GM18517 (cell line): ENCODE data around the gene UFD1.

Experiments
- ATAC-seq: cut with Tn5 transposase; IDR thresholded peaks from one replicate; pipeline ENCODE4 v1.9.1; 2021; ENCODE audit warnings: mild to moderate bottlenecking, moderate library complexity; ENCODE audit not compliant: unreplicated experiment

The UFD1 gene

DNA sequence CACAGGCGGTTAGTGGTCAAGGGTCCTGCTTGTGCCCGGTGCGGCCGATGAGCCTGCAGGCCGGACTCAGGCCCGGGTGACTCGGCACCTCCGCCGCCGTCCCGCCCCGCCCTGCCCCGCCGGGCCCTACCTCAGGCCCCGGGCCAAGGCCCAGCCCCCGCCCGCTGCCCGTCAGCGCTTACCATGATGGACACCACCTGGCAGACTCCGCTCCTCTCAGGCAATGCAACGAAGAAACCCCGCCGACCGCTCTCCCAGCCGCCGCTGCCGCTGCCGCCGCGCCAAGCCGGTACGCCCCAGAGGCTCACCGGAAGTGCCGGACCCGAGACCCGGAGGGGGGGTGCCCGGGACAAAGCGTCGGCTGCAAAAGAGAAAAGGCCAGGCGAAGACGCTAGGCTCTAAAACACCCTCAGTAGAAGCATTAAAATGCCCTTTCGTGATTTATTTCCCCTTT is at the start of gene UFD1:
Gene UFD1, minus strand, starts transcription at position 293 of the 454 bp plus-strand sequence. Its CDS starts 108 bp downstream, at position 185.
- peak; percentile 41 for ATAC-seq

DNA sequence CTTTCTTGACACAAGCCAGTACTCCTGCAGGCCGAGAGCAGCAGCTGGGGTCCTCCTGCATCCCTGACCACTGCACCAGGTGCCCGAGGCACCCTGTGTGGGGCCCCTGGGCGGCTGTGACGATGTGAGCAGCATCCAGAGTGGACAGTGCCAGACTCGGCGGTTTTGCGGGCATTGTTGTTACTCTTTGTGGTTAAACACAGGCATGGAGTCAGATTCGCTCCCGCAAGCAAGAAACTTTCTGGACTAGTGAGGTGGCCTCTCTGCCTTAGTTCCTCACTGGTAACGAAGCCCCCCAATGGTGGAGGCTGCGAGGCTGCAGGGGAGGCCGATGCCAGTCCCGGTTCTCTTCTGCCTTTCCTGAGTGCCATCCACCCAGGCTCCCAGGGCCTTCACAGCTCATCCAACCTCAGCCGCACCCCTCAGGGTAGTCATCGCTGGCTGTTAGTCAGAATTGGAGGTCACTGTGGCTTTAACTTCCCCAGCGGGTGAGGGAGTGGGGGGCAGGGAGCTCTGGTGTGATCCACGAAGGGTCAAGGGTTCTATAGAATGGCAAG is 48.9 kb upstream of the UFD1 start:
- no peak for ATAC-seq

DNA sequence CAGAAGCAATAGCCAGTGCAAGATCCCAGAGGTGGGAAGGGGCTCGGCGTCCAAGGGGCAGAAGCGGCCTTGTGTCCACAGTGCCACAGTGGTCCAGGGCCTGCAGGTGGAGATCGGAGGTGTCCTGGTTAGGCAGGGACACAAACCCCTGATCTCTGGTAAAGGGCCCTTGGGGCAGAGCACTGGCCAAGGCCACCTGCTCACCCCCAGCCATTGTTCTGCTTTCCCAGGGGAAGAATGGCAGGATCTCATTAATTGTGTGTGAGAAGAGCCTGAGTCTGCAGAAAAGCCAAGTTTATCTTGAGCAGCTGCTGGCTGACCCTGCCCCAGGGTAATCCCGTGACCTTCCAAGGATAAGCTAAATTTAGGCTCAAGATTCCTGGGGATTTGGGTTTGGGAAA is 48.3 kb upstream of the UFD1 start:
- ATAC-seq: no peak

GRCh38 chr22:19526702-19527111 is 47.7 kb upstream of the UFD1 start:
- no peak for ATAC-seq

DNA sequence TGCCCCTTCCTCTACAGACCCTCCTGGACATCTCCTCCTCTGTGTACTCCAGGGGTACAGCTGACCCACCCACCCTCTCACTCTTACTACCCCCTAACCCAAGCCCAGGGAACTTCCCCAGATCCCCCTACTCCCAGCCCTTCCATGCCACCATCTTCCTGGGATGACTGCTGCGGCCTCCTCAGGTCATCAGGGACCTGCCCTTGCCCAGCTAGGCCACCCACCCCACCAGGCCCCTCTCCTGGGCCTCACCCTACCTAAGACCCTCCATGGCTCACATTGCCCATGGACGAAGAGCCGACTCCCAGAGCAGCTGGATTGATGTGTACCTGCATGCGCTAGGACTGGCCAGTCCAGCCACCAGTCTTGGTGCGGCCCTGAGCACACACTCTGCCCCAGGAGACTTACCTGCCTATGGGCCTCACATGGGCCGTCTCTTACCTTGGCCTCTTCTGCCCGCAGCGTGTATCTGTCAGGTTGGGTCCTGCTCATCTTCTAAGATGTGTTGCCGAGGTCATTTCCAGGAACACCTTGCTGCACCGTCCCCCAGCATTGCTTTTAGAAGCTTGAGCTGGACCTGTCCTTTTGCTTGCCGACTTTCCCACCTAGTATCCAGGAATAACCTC is 47.2 kb upstream of the UFD1 start:
- ATAC-seq: no peak

GRCh38 chr22:19525666-19526065 is 46.7 kb upstream of the UFD1 start:
- no peak for ATAC-seq

GRCh38 chr22:19525116-19525660 is 46.2 kb upstream of the UFD1 start:
- no peak for ATAC-seq

- no peak for ATAC-seq
Observed at GRCh38 chr22:19524170-19525115, 45.5 kb upstream of the UFD1 start, which contains the start of gene CLDN5. Gene CLDN5 (minus strand): TSS chr22:19524410. CDS start chr22:19524255, 155 bp downstream.

DNA sequence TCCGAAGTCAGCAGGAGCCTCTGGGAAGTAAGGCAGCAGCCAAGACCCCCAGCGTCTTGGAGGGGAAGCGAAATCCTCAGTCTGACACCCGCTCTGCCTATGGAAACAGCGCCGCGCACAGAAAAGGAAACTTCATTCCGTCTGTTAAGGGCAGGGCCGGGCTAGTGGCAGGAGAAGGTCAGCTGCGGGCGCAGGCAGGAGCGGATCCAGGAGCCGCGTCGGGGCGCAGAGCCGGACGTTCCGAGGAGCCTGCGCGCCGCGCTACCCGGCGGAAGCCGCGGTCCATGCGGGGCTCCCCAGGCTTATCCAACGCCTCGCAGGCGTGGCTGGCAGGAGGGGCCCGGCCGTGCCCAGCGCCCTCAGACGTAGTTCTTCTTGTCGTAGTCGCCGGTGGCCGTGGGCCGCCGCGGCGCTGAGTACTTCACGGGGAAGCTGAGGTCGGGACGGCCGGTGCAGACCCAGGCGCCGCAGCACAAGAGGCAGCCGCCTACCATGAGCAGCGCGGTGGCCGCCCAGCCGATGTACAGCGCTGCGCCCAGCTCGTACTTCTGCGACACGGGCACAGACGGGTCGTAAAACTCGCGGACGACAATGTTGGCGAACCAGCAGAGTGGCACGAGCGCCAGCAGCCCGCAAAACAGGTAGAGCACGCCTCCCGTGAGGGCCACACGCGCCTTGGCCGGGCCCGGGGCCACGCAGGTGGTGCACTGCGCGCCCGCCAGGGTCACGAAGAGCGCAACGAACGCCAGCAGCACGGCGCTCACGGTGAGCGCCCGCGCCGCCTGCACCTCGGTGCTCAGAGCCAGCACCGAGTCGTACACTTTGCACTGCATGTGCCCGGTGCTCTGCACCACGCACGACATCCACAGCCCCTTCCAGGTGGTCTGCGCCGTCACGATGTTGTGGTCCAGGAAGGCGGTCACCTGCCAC is 44.5 kb upstream of the UFD1 start:
- ATAC-seq: no peak

- no peak for ATAC-seq
Observed at GRCh38 chr22:19522881-19523239, 43.9 kb upstream of the UFD1 start.

DNA sequence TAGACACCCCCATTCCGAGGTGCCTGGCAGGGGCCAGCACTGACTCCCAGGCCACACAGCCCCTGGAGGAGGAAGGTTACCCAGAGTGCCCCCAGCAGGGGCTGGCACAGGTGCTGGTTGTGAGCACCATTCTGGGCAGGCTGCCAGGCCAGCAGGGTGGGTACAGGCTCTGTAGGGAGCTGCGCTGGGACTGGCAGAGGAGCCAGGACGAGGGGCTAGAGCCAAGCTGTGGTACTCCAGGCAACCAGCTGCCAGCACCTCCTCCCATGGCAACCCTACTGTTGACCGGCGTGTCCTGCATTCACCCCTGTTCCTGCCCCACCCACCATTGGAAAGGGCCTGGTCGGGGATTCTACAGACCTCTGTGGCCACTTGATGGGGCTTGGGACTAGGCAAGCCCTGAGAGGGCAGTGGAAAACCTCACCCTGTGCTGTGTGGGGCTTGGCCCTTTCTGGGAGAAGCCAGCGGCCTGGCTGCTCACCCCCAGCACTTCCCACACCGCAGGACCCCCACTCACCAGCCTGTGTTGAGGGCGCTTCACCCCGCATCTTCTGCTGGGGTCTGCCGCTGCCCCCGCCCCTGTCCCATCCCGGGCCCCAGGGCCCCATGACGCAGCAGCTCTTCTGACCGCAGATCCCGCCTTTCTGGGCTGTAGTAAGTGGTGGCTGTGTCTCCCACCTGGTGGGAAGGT is 43.3 kb upstream of the UFD1 start:
- no peak for ATAC-seq

DNA sequence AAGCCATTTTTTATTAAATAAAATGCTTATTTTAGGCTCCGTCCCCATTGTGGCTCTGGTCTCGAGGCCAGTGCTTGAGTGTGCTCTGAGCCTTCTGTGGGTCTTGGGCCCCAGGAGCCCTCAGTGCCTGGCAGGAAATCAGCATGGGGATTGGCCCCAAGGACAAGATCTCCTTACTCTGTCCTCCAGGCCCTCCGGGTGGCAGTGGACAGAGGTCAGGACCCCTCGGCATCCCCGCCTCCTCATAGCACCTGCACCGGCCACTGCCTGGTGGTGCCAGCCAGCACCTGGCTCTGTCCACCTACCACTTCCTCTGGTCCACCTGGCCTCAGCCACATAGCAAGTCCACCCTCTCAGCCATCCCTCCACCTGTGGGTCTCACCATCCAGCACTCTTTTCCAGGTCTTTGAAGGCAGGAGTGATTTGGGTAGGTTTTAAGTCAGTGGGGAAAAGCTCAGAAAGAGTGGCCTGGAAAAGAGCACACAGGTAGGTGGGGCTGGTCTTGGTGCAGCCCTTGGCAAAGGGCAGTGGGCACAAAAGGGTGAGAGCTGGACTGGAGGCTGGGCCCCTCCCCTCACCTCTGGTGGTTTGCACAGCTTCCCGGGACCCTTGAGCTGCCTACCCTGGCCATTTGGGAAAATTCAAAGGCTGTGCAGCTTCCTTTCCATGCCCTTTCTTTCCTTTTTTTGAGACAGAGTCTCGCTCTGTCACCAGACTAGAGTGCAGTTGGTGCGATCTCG is 41.7 kb upstream of the UFD1 start:
- ATAC-seq: no peak

DNA sequence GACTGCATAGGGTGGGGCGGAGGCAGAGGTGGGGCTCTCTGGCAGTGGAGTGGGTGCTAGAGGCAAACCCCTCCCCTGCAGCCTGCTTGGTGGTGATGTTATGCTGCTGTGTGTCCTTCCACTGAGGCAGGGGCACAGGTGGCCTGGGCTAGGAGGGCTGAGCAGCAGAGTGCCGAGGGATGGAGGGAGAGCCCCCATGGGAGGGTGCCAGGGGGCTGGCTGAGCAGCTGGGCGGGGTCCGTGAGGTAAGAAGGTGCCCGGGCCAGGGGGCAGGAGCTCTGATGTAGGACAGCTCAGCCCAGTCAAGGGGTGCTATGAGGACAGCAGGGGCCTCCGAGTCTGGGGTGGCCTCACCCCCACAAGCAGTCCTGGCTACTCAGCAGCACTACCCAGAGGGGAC is 41.0 kb upstream of the UFD1 start:
- ATAC-seq: no peak

GRCh38 chr22:19519041-19519926 is 40.3 kb upstream of the UFD1 start:
- no peak for ATAC-seq

GRCh38 chr22:19518635-19519034 is 39.6 kb upstream of the UFD1 start:
- no peak for ATAC-seq

DNA sequence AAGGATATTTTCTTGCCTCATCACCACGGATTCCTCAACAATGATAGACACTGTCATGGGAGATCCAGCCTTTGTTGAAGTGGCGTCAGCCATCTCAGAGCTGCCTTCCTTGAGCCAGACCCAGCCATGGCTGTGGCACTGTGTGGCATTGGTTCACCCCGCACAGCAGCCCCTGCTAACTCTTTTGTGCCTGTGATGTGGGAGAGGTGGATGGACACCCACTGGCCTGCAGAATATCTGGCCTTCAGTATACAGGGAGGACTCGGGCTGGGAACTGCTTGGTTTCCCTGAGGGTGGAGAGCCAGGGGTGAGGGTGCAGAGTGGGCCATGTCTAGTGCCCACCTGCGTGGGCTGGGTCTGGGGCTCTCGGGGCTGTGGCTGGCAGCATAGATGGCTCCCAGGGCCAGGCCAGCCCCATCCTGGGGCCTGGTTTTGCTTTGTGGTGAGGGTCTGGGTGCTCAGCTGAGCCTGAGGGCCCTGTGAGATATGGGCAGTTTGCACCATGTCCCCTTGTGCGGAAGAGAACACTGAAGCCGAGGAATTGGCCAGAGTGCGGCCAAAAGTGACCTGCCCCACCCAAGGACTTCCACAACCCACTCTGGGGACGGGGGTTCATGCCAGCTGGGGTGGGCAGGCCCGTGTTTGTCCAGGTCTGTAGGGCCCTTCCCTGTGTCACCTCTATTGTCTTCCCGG is 39.1 kb upstream of the UFD1 start:
- no peak for ATAC-seq

GRCh38 chr22:19517171-19517500 is 38.1 kb upstream of the UFD1 start:
- no peak for ATAC-seq
